Mucosa of rectum (tissue), 2 donors: Measurements from ENCODE around the gene PGLYRP2.
"Not testable (repeated sequence)": the region's sequence is repeated elsewhere in the genome, so short reads cannot be mapped to it uniquely, and the experiment has no call there.

ENCODE experiments used
- H3K27ac ChIP-seq, 2 donors: one replicate each; pipeline ENCODE4 v1.7.0; 2013; ENCODE audit warnings: inconsistent platforms in 2 of 2, low read depth in 2 of 2, low read length in 2 of 2
- H3K27me3 ChIP-seq, 2 donors: one replicate each; pipeline ENCODE4 v1.7.0; 2013; ENCODE audit warnings: low read length in 2 of 2; ENCODE audit not compliant: control insufficient read depth in 2 of 2, insufficient read depth in 2 of 2
- H3K36me3 ChIP-seq, 2 donors: one replicate each; pipeline ENCODE4 v1.7.0; 2013; ENCODE audit warnings: low read length in 2 of 2; ENCODE audit not compliant: control insufficient read depth in 2 of 2, insufficient read depth in 2 of 2
- H3K4me1 ChIP-seq, 2 donors: one replicate each; pipeline ENCODE4 v1.7.0; 2013; ENCODE audit warnings: low read length in 2 of 2, mild to moderate bottlenecking in 1 of 2; ENCODE audit not compliant: control insufficient read depth in 2 of 2, insufficient read depth in 2 of 2
- H3K4me3 ChIP-seq, 2 donors: one replicate each; pipeline ENCODE4 v1.7.0; 2013; ENCODE audit warnings: low read length in 2 of 2
- H3K9ac ChIP-seq, 2 donors: one replicate each; pipeline ENCODE4 v1.7.0; 2013; ENCODE audit warnings: low read length in 2 of 2, low read depth in 1 of 2, mild to moderate bottlenecking in 1 of 2
- H3K9me3 ChIP-seq, 2 donors: one replicate each; pipeline ENCODE4 v1.7.0; 2013; ENCODE audit warnings: low read length in 2 of 2; ENCODE audit not compliant: control insufficient read depth in 2 of 2
- donor health status: healthy.
- donor health status: Normal muscosa, but diverticular disease.

The PGLYRP2 gene

DNA sequence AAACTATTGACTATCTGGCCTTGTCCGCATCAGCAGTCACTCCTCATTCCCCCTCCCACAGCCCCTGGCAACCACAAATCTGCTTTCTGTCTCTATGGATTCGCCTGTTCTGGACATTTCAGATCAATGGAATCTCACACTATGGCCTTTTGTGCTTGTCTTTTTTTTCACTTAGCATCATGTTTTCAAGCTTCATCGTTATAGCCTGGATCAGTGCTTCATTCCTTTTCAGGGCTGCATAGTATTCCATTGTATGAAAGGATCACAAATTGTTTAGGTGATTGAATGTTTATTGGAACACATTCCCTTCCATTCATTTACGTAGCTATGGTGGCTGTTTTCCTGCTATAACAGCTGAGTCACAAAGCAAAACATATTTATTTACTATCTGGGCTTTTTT lies 7.7 kb upstream of the PGLYRP2 start:
- H3K9ac ChIP-seq: no peak overlapping the region
- no peaks in the 10 kb centered on the region for H3K36me3 ChIP-seq
- H3K27me3 ChIP-seq: no peaks in the 10 kb centered on the region
- no peaks in the 10 kb centered on the region for H3K9me3 ChIP-seq
- H3K27ac ChIP-seq: no peak overlapping the region
- H3K4me3 ChIP-seq: no peak overlapping the region
- H3K4me1 ChIP-seq: no peaks in the 10 kb centered on the region

DNA sequence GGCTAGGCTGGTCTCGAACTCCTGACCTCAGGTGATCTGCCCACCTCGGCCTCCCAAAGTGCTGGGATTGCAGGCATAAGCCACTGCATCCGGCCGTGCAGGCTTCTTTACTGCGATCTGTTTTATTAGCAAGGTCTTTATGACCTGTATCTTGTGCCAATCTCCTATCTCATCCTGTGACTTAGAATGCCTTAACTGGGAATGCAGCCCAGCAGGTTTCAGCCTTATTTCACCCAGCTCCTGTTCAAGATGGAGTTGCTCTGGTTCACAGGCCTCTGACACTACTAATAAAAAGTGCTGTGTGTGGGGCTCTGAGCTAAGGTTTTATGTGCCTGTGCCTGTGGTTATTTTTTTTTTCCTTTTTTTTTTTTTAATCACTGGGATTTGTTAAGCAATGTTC lies 6.5 kb upstream of the PGLYRP2 start:
- H3K36me3 ChIP-seq, H3K4me1 ChIP-seq, H3K27me3 ChIP-seq, H3K9ac ChIP-seq, H3K27ac ChIP-seq, H3K9me3 ChIP-seq, H3K4me3 ChIP-seq: not testable (repeated sequence)

DNA sequence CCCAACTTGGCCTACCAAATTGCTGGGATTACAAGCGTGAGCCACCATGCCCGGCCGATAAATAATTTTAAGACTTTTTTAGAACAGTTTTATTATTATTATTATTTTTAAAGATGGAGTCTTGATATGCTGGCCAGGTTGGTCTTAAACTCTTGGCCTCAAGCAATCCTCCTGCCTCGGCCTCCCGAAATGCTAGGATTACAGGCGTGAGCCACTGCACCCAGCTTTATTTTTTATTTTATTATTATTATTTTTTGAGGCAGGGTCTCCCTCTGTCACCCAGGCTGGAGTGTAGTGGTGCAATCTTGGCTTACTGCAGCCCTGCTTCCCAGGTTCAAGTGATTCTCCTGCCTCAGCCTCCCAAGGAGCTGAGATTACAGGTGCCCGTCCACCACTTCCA lies 1.7 kb upstream of the PGLYRP2 start:
- H3K4me1 ChIP-seq, H3K27ac ChIP-seq: not testable (repeated sequence)

DNA sequence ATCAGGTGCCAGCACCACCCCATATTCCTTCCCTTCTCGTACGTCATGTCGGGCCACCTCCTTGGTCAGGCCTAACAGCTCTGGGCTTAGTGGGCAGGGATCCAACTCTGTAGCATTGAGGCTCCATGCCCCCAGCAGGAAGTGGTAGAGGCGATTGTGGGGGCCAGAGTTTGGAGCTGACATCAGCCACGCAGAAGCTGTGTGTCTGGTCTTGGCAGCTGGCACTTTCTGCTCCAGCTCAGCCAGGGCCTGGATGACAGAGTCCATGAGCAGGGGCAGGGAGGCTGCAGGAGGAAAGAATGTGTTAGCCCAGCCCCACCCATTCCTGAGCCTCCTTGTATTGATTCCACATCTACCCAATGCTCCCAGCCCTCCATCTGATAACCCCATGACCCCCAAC lies 3.0 kb downstream of the PGLYRP2 start:
- Histone ChIP-seq H3K27me3 (no peaks in the 10 kb centered on the region), H3K4me1 (no peaks in the 10 kb centered on the region), H3K9ac (no peak overlapping the region), H3K4me3 (no peak overlapping the region), H3K27ac (no peak overlapping the region), H3K9me3 (no peaks in the 10 kb centered on the region), H3K36me3 (no peaks in the 10 kb centered on the region)

More for the DNA sequence above, 1.7 kb upstream of the PGLYRP2 start:
- H3K9me3 ChIP-seq, H3K36me3 ChIP-seq, H3K4me3 ChIP-seq, H3K27me3 ChIP-seq, H3K9ac ChIP-seq: not testable (repeated sequence)

DNA sequence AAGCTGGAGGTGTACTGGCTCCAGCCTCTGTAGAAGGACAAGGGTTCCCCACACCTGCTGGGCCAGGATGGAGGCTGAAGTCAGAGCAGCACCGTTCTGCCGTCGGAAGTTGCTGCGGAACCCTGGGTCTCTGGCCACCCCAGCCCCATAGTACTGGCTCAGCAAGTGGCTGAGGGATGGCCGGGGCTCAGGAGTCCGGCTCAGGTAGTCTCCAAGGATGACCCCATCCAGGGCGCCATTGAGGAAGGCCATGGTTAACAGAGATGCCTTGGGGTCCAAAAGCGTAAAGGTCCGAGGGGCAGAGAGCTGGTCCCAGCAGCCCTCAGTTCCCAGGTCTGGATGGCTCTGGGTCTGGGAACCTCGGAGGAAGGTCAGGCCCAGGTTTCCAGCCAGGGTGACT lies 3.7 kb downstream of the PGLYRP2 start:
- Histone ChIP-seq H3K36me3 (no peaks in the 10 kb centered on the region), H3K4me1 (no peaks in the 10 kb centered on the region), H3K27ac (no peak overlapping the region), H3K9ac (no peak overlapping the region), H3K9me3 (no peaks in the 10 kb centered on the region), H3K4me3 (no peak overlapping the region), H3K27me3 (no peaks in the 10 kb centered on the region)

DNA sequence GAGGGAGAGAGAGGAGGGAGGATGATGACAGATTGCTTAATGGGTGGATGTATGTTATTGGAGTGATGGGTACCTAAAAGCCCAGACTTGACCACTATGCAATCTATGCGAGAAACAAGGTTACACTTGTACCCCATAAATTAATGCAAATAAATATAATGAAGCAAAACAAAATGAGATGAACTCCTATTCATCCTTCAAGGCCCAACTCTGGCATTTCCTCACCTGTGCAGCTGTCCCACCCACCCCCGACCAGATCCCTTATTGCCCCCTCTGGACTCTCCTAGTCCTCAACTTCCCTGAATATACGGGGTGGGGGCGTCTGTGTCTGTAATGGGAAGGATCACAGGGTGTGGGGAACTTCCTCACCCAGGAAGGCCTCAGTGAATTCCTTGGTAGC lies 4.1 kb downstream of the PGLYRP2 start:
- H3K36me3 ChIP-seq: no peaks in the 10 kb centered on the region
- H3K27ac ChIP-seq: no peak overlapping the region
- no peaks in the 10 kb centered on the region for H3K27me3 ChIP-seq
- no peak overlapping the region for H3K9ac ChIP-seq
- no peak overlapping the region for H3K4me3 ChIP-seq
- no peaks in the 10 kb centered on the region for H3K4me1 ChIP-seq
- no peaks in the 10 kb centered on the region for H3K9me3 ChIP-seq

DNA sequence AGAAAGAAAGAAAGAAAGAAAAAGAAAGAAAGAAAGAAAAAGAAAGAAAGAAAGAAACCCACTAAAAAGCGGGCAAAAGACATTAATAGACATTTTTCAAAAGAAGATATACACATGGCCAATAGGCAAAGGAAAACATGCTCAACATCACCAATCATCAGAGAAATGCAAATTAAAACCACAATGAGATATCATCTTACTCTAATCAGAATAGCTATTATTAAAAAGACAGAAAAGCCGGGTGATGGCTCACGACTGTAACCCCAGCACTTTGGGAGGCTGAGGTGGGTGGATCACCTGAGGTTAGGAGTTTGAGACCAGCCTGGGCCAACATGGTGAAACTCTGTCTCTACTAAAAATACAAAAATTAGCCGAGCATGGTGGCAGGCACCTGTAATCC lies 5.5 kb downstream of the PGLYRP2 start:
- not testable (repeated sequence) for H3K4me3 ChIP-seq, H3K9me3 ChIP-seq, H3K9ac ChIP-seq, H3K27me3 ChIP-seq, H3K36me3 ChIP-seq, H3K4me1 ChIP-seq, H3K27ac ChIP-seq

DNA sequence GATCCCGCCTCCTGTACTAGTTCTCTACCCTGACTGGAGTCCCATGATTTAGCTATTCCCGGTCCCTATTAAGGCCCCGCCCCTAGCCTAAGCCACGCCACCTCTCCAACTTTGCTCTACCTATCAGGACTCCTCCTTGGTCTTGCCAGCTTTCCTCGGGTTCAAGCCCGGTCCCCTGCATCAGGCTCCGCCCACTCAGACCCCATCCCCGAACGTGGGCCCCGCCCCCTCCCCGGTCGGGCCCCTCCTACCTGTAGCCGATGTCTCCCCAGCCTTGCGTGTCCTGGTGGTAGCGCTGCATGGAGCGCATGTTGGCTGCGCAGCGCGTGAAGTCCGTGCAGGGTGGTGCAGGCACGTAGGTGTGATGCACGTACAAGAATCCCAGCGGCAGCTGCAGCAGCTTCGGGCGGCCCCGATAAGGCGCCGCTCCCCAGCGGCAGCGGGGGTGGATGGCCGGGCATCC lies 7.6 kb downstream of the PGLYRP2 start:
- H3K9me3 ChIP-seq: no peaks in the 10 kb centered on the region
- peaks cover 2 to 3% of the 10 kb centered on the region in 2 donors for H3K4me1 ChIP-seq
- H3K9ac ChIP-seq: no peak overlapping the region
- peaks cover 3 to 9% of the 10 kb centered on the region in 2 donors for H3K27me3 ChIP-seq
- no peaks in the 10 kb centered on the region for H3K36me3 ChIP-seq
- H3K4me3 ChIP-seq: no peak overlapping the region
- no peak overlapping the region for H3K27ac ChIP-seq

DNA sequence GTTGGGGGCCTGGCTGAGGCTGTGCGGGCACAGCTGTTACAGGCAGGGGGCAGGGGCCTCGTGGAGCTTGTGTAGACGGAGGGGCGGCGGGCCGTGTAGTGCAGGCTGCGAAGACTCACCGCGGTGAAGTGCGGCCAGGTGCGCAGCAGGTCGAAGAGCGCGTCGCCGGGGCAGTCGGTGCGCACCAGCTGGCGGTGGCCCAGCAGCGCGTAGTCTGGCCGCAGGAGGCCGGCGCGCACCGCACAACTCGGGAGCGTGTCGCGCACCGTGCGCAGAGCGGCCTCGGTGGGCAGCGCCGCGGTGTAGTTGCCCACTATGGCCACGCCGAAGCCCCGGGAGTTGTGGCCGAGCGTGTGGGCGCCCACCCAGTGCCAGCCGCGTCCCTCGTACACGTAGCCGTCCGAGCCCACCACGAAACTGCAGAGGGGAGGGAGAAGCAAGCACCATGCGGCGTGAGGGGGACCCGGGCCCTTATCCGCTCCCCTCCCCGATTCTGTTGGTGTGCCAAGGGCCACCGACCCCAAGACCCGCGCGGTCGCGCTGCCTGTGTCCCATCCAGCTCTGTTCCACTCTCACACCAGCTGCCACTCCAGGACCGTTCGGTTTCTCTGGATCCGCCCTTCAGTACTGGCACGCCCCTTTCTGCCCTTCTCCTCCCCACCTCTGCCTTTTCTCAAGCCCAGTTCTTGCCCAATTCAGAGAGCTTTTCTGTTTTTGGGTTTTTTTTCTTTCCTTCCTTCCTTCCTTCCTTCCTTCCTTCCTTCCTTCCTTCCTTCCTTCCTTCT lies 9.6 kb downstream of the PGLYRP2 start:
- no peak overlapping the region for H3K27ac ChIP-seq
- no peaks in the 10 kb centered on the region for H3K9me3 ChIP-seq
- peaks cover 3 to 9% of the 10 kb centered on the region in 2 donors for H3K27me3 ChIP-seq
- H3K4me3 ChIP-seq: peak overlapping the region; percentile 32 to 45
- H3K36me3 ChIP-seq: no peaks in the 10 kb centered on the region
- H3K9ac ChIP-seq: no peak overlapping the region
- H3K4me1 ChIP-seq: peaks cover 2 to 3% of the 10 kb centered on the region in 2 donors

DNA sequence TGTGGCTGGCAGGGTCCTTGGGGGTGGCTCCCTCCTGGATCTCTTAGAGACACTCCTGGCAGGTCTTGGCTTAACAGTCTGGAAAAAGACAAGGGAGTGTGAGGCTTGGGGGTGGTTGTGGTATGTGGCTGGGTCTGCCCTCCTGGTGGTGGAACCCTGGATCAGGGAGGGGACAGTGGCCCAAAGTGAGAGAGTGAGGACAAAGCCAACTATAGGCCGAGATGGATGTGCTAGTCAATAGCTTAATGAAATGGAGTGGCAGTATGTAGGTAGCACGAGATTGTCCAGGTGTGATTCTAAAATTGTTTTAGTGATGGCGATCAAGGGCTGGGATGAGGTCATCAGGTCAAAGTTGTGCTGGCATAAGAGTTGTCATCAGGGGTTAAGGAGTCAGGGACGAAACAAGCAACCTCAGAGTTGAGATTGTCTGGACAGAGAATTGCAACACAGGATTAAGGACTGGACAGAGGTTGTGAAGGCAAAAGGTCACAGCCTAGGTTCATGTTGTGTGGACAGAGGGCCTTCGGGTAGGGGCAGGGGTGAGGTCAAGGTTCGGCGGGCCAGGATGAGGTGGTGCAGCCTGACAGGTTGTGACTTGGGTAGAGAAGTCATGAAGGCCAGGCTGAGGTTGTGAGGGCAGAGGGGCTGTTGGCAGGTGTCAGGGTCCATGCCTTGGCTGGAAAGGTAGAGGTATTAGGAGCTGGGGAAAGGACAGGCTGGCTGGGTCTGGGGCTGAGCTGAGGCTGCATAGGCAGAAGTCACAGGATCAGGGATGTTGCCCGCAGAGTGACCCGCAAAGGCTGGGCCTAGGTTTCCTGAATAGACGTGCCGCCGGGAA lies 10.4 kb downstream of the PGLYRP2 start:
- Histone ChIP-seq H3K9me3 (no peaks in the 10 kb centered on the region), H3K27me3 (peaks cover 3 to 9% of the 10 kb centered on the region in 2 donors), H3K4me1 (peaks cover 2 to 3% of the 10 kb centered on the region in 2 donors), H3K36me3 (no peaks in the 10 kb centered on the region), H3K4me3 (no peak overlapping the region), H3K27ac (no peak overlapping the region), H3K9ac (no peak overlapping the region)
